KMS-11 (cell line): ENCODE measurements around the gene CCSER2.

Source experiments
- H2AFZ ChIP-seq: fragments of 200-600 bp; sonication (generic); 2 replicates; pipeline ENCODE4 v1.6.1; 2016; ENCODE audit warnings: antibody characterized with exemption, mixed run types, low read depth
- H3K27ac ChIP-seq: fragments of 200-600 bp; sonication (generic); 2 replicates; pipeline ENCODE4 v1.6.1; 2016; ENCODE audit warnings: mild to moderate bottlenecking, mixed run types
- H3K27me3 ChIP-seq: fragments of 200-600 bp; sonication (generic); 2 replicates; pipeline ENCODE4 v1.6.1; 2017; ENCODE audit warnings: mild to moderate bottlenecking, low read depth, mixed run types, moderate library complexity; ENCODE audit not compliant: insufficient read depth
- H3K36me3 ChIP-seq: fragments of 200-600 bp; sonication (generic); 2 replicates; pipeline ENCODE4 v1.6.1; 2017; ENCODE audit warnings: mild to moderate bottlenecking, mixed run types; ENCODE audit not compliant: insufficient read depth
- H3K4me1 ChIP-seq: fragments of 200-600 bp; sonication (generic); 2 replicates; pipeline ENCODE4 v1.6.1; 2016; ENCODE audit warnings: mild to moderate bottlenecking, low read depth, mixed run types; ENCODE audit not compliant: poor library complexity, severe bottlenecking
- H3K4me2 ChIP-seq: fragments of 200-600 bp; sonication (generic); 2 replicates; pipeline ENCODE4 v1.7.0; 2016; ENCODE audit warnings: mild to moderate bottlenecking, mixed run types
- H3K4me3 ChIP-seq: fragments of 200-600 bp; sonication (generic); IDR thresholded peaks from 2 replicates; pipeline ENCODE4 v1.6.1; 2017; ENCODE audit warnings: low read depth, low read length, mixed read lengths; ENCODE audit not compliant: insufficient read depth
- H3K79me2 ChIP-seq: fragments of 200-600 bp; sonication (generic); 2 replicates; pipeline ENCODE4 v1.6.1; 2016; ENCODE audit warnings: low read depth, mixed run types; ENCODE audit not compliant: insufficient read depth
- H3K9ac ChIP-seq: fragments of 200-600 bp; sonication (generic); 2 replicates; pipeline ENCODE4 v1.6.1; 2016; ENCODE audit warnings: mild to moderate bottlenecking, mixed run types
- H4K20me1 ChIP-seq: fragments of 200-600 bp; sonication (generic); 2 replicates; pipeline ENCODE4 v1.6.1; 2016; ENCODE audit warnings: mild to moderate bottlenecking, mixed run types; ENCODE audit not compliant: insufficient read depth
- TF ChIP-seq, protein P1 (sequence below): fragments of 200-600 bp; sonication (generic); conservative IDR thresholded peaks from 2 replicates; pipeline ENCODE4 v1.6.1; 2017; ENCODE audit warnings: low read depth, mild to moderate bottlenecking, antibody characterized with exemption, low read length, moderate library complexity, mixed read lengths

Gene CCSER2

DNA sequence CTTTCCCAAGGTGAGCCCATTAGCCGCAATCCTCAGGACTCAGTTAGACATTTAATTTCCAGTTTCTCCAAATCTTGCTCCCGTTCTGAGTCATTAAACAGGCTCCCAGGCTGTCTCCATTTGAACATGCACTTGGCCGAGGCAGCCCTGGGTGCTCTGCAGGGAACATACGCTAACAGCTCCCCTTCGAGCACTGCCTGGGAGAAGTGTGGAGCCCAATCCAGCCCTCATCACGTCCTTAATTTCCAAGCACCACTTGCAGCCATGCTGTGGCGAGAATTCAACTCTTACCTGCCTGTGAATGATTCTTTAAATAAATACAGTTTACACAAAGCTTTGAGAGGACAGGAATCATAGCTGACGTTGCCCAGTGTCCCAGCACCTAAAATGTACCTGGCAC, 218.2 kb downstream of the CCSER2 start:
- TF ChIP-seq, protein P1, sequence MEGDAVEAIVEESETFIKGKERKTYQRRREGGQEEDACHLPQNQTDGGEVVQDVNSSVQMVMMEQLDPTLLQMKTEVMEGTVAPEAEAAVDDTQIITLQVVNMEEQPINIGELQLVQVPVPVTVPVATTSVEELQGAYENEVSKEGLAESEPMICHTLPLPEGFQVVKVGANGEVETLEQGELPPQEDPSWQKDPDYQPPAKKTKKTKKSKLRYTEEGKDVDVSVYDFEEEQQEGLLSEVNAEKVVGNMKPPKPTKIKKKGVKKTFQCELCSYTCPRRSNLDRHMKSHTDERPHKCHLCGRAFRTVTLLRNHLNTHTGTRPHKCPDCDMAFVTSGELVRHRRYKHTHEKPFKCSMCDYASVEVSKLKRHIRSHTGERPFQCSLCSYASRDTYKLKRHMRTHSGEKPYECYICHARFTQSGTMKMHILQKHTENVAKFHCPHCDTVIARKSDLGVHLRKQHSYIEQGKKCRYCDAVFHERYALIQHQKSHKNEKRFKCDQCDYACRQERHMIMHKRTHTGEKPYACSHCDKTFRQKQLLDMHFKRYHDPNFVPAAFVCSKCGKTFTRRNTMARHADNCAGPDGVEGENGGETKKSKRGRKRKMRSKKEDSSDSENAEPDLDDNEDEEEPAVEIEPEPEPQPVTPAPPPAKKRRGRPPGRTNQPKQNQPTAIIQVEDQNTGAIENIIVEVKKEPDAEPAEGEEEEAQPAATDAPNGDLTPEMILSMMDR: no peak
- Histone ChIP-seq H3K27ac (no peak overlapping the region), H3K79me2 (no peaks in the 10 kb centered on the region), H2AFZ (no peak overlapping the region), H4K20me1 (no peaks in the 10 kb centered on the region), H3K36me3 (no peaks in the 10 kb centered on the region), H3K4me2 (no peak overlapping the region), H3K27me3 (no peaks in the 10 kb centered on the region), H3K4me1 (no peaks in the 10 kb centered on the region), H3K4me3 (no peak overlapping the region), H3K9ac (no peak overlapping the region)

DNA sequence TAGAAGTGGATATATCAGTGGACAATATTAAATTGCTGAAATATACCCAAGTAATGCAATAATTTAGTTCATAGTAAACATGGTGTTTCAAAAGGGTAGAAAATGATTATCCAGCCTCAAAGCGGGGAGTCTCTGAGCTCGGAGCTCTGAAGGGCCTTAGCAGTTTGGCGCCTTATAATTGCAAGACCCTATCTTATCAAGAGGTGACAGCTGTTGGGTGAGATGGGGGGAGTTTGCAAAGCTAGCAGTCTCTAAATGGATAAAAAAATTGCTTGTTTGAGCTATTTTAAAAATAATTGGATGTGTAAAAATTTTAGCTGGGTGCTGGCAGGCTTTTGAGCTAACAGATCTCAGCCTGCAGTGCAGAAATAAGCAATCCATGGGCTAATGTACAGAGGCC, 219.2 kb downstream of the CCSER2 start:
- H3K27me3 ChIP-seq: no peaks in the 10 kb centered on the region
- no peak overlapping the region for H3K9ac ChIP-seq
- H3K4me2 ChIP-seq: no peak overlapping the region
- no peak overlapping the region for H3K27ac ChIP-seq
- H4K20me1 ChIP-seq: no peaks in the 10 kb centered on the region
- no peaks in the 10 kb centered on the region for H3K79me2 ChIP-seq
- H3K4me3 ChIP-seq: no peak overlapping the region
- H3K36me3 ChIP-seq: no peaks in the 10 kb centered on the region
- no peaks in the 10 kb centered on the region for H3K4me1 ChIP-seq
- TF ChIP-seq, protein P1: no peak
- no peak overlapping the region for H2AFZ ChIP-seq

DNA sequence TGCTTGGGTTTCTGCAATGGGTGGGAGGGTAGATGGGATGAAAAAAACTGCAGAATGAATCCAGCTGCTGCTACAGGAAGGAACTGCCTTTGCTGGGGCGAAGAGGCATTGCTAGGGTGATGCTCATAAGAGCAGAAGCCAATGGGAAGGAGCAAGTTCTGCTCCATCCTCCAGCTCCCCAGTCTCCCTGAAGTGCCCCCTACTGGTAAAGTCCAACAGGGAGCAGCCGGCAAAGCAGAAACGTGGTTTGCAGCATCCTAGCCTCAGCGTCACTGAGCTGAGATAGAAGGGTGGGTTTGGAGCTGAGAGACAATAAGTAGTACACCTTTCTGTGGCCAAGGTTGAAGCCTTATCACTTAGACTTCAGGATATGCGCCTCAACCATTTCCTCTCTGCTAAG, 220.5 kb downstream of the CCSER2 start:
- no peak overlapping the region for H3K9ac ChIP-seq
- H3K4me1 ChIP-seq: no peaks in the 10 kb centered on the region
- H3K79me2 ChIP-seq: no peaks in the 10 kb centered on the region
- no peak overlapping the region for H2AFZ ChIP-seq
- no peaks in the 10 kb centered on the region for H3K36me3 ChIP-seq
- H4K20me1 ChIP-seq: no peaks in the 10 kb centered on the region
- no peak overlapping the region for H3K4me3 ChIP-seq
- H3K27ac ChIP-seq: no peak overlapping the region
- TF ChIP-seq, protein P1: 0 out of 2 replicates have a peak, but pooled peaks have one; percentile 18
- H3K4me2 ChIP-seq: no peak overlapping the region
- no peaks in the 10 kb centered on the region for H3K27me3 ChIP-seq

DNA sequence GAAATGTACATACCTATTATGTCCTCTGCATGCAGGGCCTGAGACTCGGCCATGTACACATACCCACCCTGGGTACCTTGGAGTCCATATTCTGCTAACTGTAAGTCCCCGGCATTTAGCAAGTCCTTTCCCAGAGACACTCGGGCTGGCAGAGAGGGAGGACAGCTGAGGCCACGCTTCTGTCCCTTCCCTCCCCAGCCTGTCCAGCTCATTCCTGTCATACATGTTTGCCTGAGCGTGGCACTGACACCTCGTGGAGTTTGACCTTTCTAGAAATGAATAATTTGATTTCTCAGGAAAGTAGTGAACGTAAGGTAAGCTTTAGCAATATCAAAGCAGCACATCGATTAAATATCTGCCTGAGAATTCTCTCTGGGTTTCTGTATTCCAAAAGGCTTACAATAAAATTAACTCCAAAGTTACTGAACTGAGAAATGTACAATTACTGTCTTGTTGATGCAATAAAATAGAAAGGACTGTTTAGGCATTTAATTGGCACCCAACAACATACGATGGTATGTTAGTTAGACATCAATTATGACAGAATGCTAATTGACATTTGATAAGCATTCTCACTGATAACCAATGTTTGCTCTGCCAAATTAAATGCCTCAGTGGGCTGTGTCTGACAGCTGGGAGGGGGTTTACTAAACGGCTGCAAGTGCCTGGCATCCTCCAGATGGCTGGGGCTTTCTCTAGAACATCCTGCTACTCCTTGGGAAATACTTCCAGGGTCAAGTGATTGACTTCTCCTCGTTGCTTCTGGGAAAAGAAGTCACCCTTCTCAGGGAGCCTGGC, 221.2 kb downstream of the CCSER2 start:
- TF ChIP-seq, protein P1: no peak
- Histone ChIP-seq H3K36me3 (no peaks in the 10 kb centered on the region), H3K9ac (no peak overlapping the region), H4K20me1 (no peaks in the 10 kb centered on the region), H3K27me3 (no peaks in the 10 kb centered on the region), H3K27ac (no peak overlapping the region), H2AFZ (no peak overlapping the region), H3K79me2 (no peaks in the 10 kb centered on the region), H3K4me1 (no peaks in the 10 kb centered on the region), H3K4me3 (no peak overlapping the region), H3K4me2 (no peak overlapping the region)
